A673 (cell line): ENCODE data around the gene RABGGTB.

ENCODE experiments used
- CTCF ChIP-seq: fragments of 300-800, 200-600 bp; sonication (generic); conservative IDR thresholded peaks from 2 replicates; pipeline ENCODE4 v1.5.1; 2017; ENCODE audit warnings: low read depth, mild to moderate bottlenecking, antibody characterized with exemption, low read length, moderate library complexity, mixed read lengths
- EZH2 ChIP-seq: fragments of 200-600 bp; sonication (generic); IDR thresholded peaks from 2 replicates; pipeline ENCODE4 v1.6.1; 2017; ENCODE audit warnings: borderline replicate concordance, low read depth, mild to moderate bottlenecking, mixed read lengths, antibody characterized with exemption, low read length; ENCODE audit not compliant: poor library complexity, severe bottlenecking

GRCh38 chr1:75812065-75812464 lies 26.0 kb downstream of the RABGGTB start:
- TF ChIP-seq CTCF (no peak), EZH2 (no peak)
